HepG2 (cell line): ENCODE data around the gene COMMD7.

Experiments used
- ATF3 ChIP-seq: sonication (generic); formaldehyde crosslinking; IDR thresholded peaks from 2 replicates; pipeline ENCODE4 v1.4.0; 2020; ENCODE audit warnings: missing genetic modification reagents
- ATF7 ChIP-seq, 2 experiments: fragments of 450-650 bp in 1 of 2; sonication (generic) in 1 of 2; formaldehyde crosslinking in 1 of 2; IDR thresholded peaks; 2 replicates each; pipeline versions ENCODE4 v1.4.0 to v1.6.1; 2016 to 2020; ENCODE audit warnings: antibody characterized with exemption in 1 of 2, mild to moderate bottlenecking in 1 of 2, missing genetic modification reagents in 1 of 2
- CHD2 ChIP-seq: IDR thresholded peaks from 2 replicates; pipeline ENCODE4 v1.6.1; 2011; ENCODE audit warnings: low read depth, low read length, improper control_type of control experiment
- CTCF ChIP-seq: sonication (generic); formaldehyde crosslinking; IDR thresholded peaks from 2 replicates; pipeline ENCODE4 v1.5.0; 2020; ENCODE audit warnings: mild to moderate bottlenecking, missing genetic modification reagents, moderate library complexity
- E2F1 ChIP-seq: sonication (generic); formaldehyde crosslinking; IDR thresholded peaks from 2 replicates; pipeline ENCODE4 v1.5.0; 2020; ENCODE audit warnings: missing genetic modification reagents
- HCFC1 ChIP-seq: fragments of 150-350 bp; IDR thresholded peaks from 2 replicates; pipeline ENCODE4 v1.6.1; 2014; ENCODE audit warnings: low read depth, low read length
- POLR2A ChIP-seq, 2 experiments: IDR thresholded peaks; 2 replicates each; pipeline ENCODE4 v1.6.1; 2011; ENCODE audit warnings: low read depth in 2 of 2, low read length in 2 of 2, mild to moderate bottlenecking in 1 of 2, moderate library complexity in 1 of 2; ENCODE audit not compliant: insufficient read depth in 1 of 2
- REST ChIP-seq, 2 experiments: IDR thresholded peaks; 2 replicates each; pipeline ENCODE4 v1.6.1; 2011 to 2012; ENCODE audit warnings: low read length in 2 of 2, borderline replicate concordance in 1 of 2, low read depth in 1 of 2, mild to moderate bottlenecking in 1 of 2, moderate library complexity in 1 of 2
- STAT5B ChIP-seq: sonication (generic); formaldehyde crosslinking; IDR thresholded peaks from 2 replicates; pipeline ENCODE4 v1.4.0; 2020; ENCODE audit warnings: missing genetic modification reagents

GRCh38 chr20:32686530-32687179, 56.6 kb downstream of the COMMD7 start:
- TF ChIP-seq CTCF (CRISPR knock-in tag) (no peak), CHD2 (no peak), STAT5B (no peak), POLR2A (IDR thresholded peaks at IDR 0.05; ENCODE audit: insufficient read depth in 1 of 2, low read depth in 2 of 2, low read length in 2 of 2) (no peak), REST (IDR thresholded peaks at IDR 0.05; ENCODE audit: borderline replicate concordance in 1 of 2, low read depth in 1 of 2, low read length in 2 of 2) (no peak), HCFC1 (no peak), E2F1 (CRISPR knock-in tag) (no peak), ATF7 (IDR thresholded peaks at IDR 0.05) (no peak), ATF7 (CRISPR knock-in tag; IDR thresholded peaks at IDR 0.05) (no peak), ATF3 (CRISPR knock-in tag) (no peak)
